HepG2 (cell line): ENCODE results near the gene LSM2. TPM values are rescaled to one million over a fixed set of nuclear protein-coding genes. Genes with fewer than 3 reads are reported as not detected.

Source experiments
- ATAC-seq: fragments of 200-7000 bp; cut with Tn5 transposase; 3 replicates; pipeline ENCODE4 v1.9.1; 2020; ENCODE audit warnings: mild to moderate bottlenecking, moderate library complexity
- BruUV-seq: library from RNA; stranded (reverse); fragments of 400-500 nt; replicated peaks from 2 replicates; lab custom pipeline; 2021; lab: Mats Ljungman, UMichigan
- CTCF ChIA-PET: fragments of 300-600 bp; formaldehyde crosslinking; extraction: SDS; loops from one replicate; lab custom pipeline; 2021; ENCODE audit warnings: low total read pairs, inconsistent platforms, low intra/inter-chr PET ratio; lab: Yijun Ruan, JAX
- POLR2A ChIA-PET: fragments of 350-600 bp; sonication (Branson Sonifier 250); formaldehyde crosslinking; loops from one replicate; lab custom pipeline; 2020; ENCODE audit warnings: antibody characterized with exemption, inconsistent platforms; lab: Yijun Ruan, JAX
- DNase-seq: peaks from one replicate; pipeline ENCODE4 v3.0.0-alpha.2; 2015; ENCODE audit warnings: low spot score
- FAIRE-seq: peaks from 3 replicates; lab custom pipeline; 2011; peaks lifted over from hg19 to GRCh38; lab: Jason Lieb, UNC
- H2AFZ ChIP-seq: one replicate; pipeline ENCODE4 v1.6.1; 2011; ENCODE audit warnings: low read length, inconsistent platforms
- H3K27ac ChIP-seq: fragments of 300-600 bp; 3 replicates; pipeline ENCODE4 v1.8.0; 2011; ENCODE audit warnings: mixed run types, mild to moderate bottlenecking, mixed read lengths, low read length, inconsistent platforms; ENCODE audit not compliant: insufficient read depth; ENCODE audit errors: extremely low read length
- H3K27me3 ChIP-seq, 2 experiments: fragments of 200-600 bp in 1 of 2; 2 replicates in 1 of 2; 3 replicates in 1 of 2; pipeline versions ENCODE4 v1.6.0 to v1.8.0; 2011; ENCODE audit warnings: low read length in 2 of 2, mild to moderate bottlenecking in 2 of 2, moderate library complexity in 2 of 2, inconsistent platforms in 1 of 2; ENCODE audit not compliant: insufficient read depth in 2 of 2, control insufficient read depth in 1 of 2
- H3K36me3 ChIP-seq, 2 experiments: fragments of 200-600 bp in 1 of 2; replicated peaks in 1 of 2; 2 replicates in 1 of 2; 3 replicates in 1 of 2; pipeline versions ENCODE4 v1.5.1 to v1.8.0; 2011; ENCODE audit warnings: low read length in 2 of 2, inconsistent platforms in 1 of 2; ENCODE audit not compliant: insufficient read depth in 2 of 2, control insufficient read depth in 1 of 2
- H3K4me1 ChIP-seq: 2 replicates; pipeline ENCODE4 v1.5.1; 2012; ENCODE audit warnings: low read length, inconsistent platforms; ENCODE audit not compliant: insufficient read depth
- H3K4me2 ChIP-seq: 2 replicates; pipeline ENCODE4 v1.6.0; 2011; ENCODE audit warnings: low read depth, low read length, inconsistent platforms
- H3K4me3 ChIP-seq, 3 experiments: fragments of 200-600 bp in 1 of 3; sonication (generic), shearing (Covaris generic) in 1 of 3; replicated peaks in 1 of 3; 2 replicates each; pipeline ENCODE4 v1.5.1; 2011 to 2016; ENCODE audit warnings: low read length in 3 of 3, inconsistent platforms in 2 of 3, low read depth in 2 of 3, mild to moderate bottlenecking in 2 of 3, control low read depth in 1 of 3, mixed read lengths in 1 of 3; ENCODE audit not compliant: insufficient read depth in 1 of 3
- H3K79me2 ChIP-seq: one replicate; pipeline ENCODE4 v1.6.1; 2011; ENCODE audit warnings: low read length, inconsistent platforms; ENCODE audit not compliant: insufficient read depth
- H3K9ac ChIP-seq: 2 replicates; pipeline ENCODE4 v1.6.0; 2011; ENCODE audit warnings: mild to moderate bottlenecking, low read depth, low read length, inconsistent platforms; ENCODE audit not compliant: insufficient read depth
- H3K9me3 ChIP-seq: 2 replicates; pipeline ENCODE4 v1.5.1; 2012; ENCODE audit warnings: mild to moderate bottlenecking, low read length
- H4K20me1 ChIP-seq: 2 replicates; pipeline ENCODE4 v1.6.0; 2011; ENCODE audit warnings: inconsistent platforms, mild to moderate bottlenecking, low read length, moderate library complexity; ENCODE audit not compliant: insufficient read depth
- ATF4 ChIP-seq, 2 experiments: fragments of 450-650 bp in 1 of 2; sonication (generic) in 1 of 2; formaldehyde crosslinking; IDR thresholded peaks; 2 replicates each; pipeline versions ENCODE4 v1.5.0 to v1.8.0; 2020 to 2022; ENCODE audit warnings: mild to moderate bottlenecking in 1 of 2, missing genetic modification reagents in 1 of 2
- POGK ChIP-seq: sonication (generic); formaldehyde crosslinking; conservative IDR thresholded peaks from 2 replicates; pipeline ENCODE4 v1.8.0; 2022; ENCODE audit warnings: mild to moderate bottlenecking, moderate library complexity, missing genetic modification reagents
- RBM39 ChIP-seq: fragments of 200-400 bp; formaldehyde crosslinking; IDR thresholded peaks from one replicate; pipeline ENCODE4 v1.6.1; 2018; ENCODE audit warnings: antibody characterized with exemption, mild to moderate bottlenecking, low read depth, low read length; ENCODE audit not compliant: poor library complexity, severe bottlenecking
- ZBED4 ChIP-seq: sonication (generic); formaldehyde crosslinking; IDR thresholded peaks from 2 replicates; pipeline ENCODE4 v1.4.0; 2020; ENCODE audit warnings: missing genetic modification reagents, borderline replicate concordance
- ZNF292 ChIP-seq: sonication (generic); formaldehyde crosslinking; IDR thresholded peaks from 2 replicates; pipeline ENCODE4 v1.8.1; 2022; ENCODE audit warnings: mild to moderate bottlenecking, low read depth, missing genetic modification reagents, borderline replicate concordance
- ZNF446 ChIP-seq: sonication (generic); formaldehyde crosslinking; IDR thresholded peaks from 2 replicates; pipeline ENCODE4 v1.5.0; 2020; ENCODE audit warnings: mild to moderate bottlenecking, missing genetic modification reagents
- ZNF562 ChIP-seq: sonication (generic); formaldehyde crosslinking; IDR thresholded peaks from 2 replicates; pipeline ENCODE4 v1.8.0; 2022; ENCODE audit warnings: missing genetic modification reagents, borderline replicate concordance
- ZNF563 ChIP-seq: sonication (generic); formaldehyde crosslinking; IDR thresholded peaks from 2 replicates; pipeline ENCODE4 v1.8.0; 2022; ENCODE audit warnings: mild to moderate bottlenecking, moderate library complexity, missing genetic modification reagents
- ZNF569 ChIP-seq: sonication (generic); formaldehyde crosslinking; IDR thresholded peaks from 2 replicates; pipeline ENCODE4 v1.5.0; 2020; ENCODE audit warnings: mild to moderate bottlenecking, missing genetic modification reagents, moderate library complexity, borderline replicate concordance
- WGBS: methylation state at CpG from one replicate; pipeline ENCODE4 v1.1.6; 2017; ENCODE audit warnings: low lambda C conversion rate; 5-methylcytosine and 5-hydroxymethylcytosine counted together
- in situ Hi-C: cut with HindIII; loops from 2 replicates; pipeline ENCODE4 v1.10.0; 2017; ENCODE audit warnings: low pct_unique_long_range_greater_than_20kb; ENCODE audit not compliant: extremely low pct_ligation_motif_present
- intact Hi-C: fragments of 100-400 bp; cut with micrococcal nuclease; formaldehyde crosslinking; loops from one replicate; pipeline ENCODE4 v1.10.0; 2022; ENCODE audit not compliant: unreplicated experiment
- polyA plus RNA-seq, 8 experiments: library from polyadenylated mRNA; depleted of rRNA in 3 of 8; stranded (reverse) in 7 of 8; unstranded in 1 of 8; fragments of >200 nt; fragmentation: Illumina TruSeq in 4 of 8; extraction: Trizol in 4 of 8; gene quantifications; 2 replicates each; pipeline versions ENCODE4 v1.2.1 to v1.2.3, GENCODE V29; 2011 to 2016; ENCODE audit warnings: low read depth in 4 of 8, missing spikeins in 1 of 8, mixed read lengths in 1 of 8; ENCODE audit not compliant: insufficient read depth in 1 of 8
- total RNA-seq, 5 experiments: library from RNA; depleted of rRNA; stranded (reverse); fragments of >200 nt; fragmentation: Illumina TruSeq; extraction: Trizol; gene quantifications; 2 replicates each; pipeline ENCODE4 v1.2.3, GENCODE V29; 2016; ENCODE audit warnings: low read depth in 1 of 5
- TF ChIP-seq, protein P1 (sequence below): sonication (generic); formaldehyde crosslinking; IDR thresholded peaks from 2 replicates; pipeline ENCODE4 v1.5.1; 2020; ENCODE audit warnings: mild to moderate bottlenecking, moderate library complexity, missing genetic modification reagents
- TF ChIP-seq, protein P2 (sequence below): IDR thresholded peaks from 2 replicates; pipeline ENCODE4 v1.6.1; 2018; ENCODE audit warnings: missing genetic modification reagents

LSM2 gene
- total and polyA plus RNA-seq, 2 of the 13 experiments (the other 11 are each of a cell fraction or from before 2014, with no cell fraction given), result 69.4 to 90.5 TPM

DNA sequence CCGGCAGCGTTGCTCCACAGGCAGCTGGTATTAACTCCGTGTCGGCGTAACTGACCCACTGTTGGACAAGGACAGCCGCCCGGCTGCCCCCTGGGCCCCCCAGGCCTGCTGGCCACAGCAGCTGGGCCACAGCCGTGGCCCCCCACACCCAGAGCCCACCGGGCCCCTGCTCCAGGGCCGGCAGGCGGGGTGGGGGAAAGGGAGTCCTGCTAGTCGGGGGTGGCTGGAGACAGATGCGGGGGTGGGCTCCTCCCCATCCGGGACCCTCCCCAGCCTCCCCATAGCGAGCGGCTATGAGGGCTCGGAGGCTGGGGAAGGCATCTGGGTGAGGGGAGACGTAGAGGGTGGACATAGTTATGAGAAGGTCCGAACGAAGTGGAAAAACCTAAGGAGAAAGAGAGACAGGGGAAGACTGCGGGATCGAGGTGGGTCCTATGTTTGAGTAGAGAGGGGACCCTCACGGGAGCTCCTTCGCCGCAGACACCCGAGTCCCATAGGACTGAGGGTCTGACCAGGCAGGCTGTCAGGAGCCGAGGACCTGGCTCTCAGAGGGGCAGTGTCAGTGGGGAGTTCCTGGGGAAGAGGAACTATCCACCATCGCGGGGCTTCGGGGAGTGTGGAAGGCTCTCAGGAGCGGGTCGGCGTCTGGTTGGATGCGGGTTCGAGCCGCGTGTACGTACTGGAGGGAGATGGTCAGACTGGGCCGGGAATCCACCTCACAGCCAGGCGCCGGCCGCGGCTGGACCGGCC is 11.7 kb downstream of the LSM2 start:
- H2AFZ ChIP-seq, result no peak overlapping the region
- ATAC-seq (peak; percentile 18), FAIRE-seq (no peak), DNase-seq (no peak)
- WGBS, result 1% methylated on average over 35 of the region's 44 CpGs
- peaks cover 22% of the 10 kb centered on the region for H3K79me2 ChIP-seq
- in situ Hi-C loops (no loop called here), intact Hi-C loops (loop anchor here (1.0 to 2.0 kb wide), 2 partner anchors 20 to 35 kb away; partner anchors contain the start of genes HSPA1A and HSPA1L)
- ChIA-PET CTCF (interaction anchor here (1.6 kb wide), 2 partner anchors 22 to 35 kb away, joined by 5 read pairs; no protein-coding TSS in a partner anchor), POLR2A (interaction anchor here (0.8 to 4.3 kb wide), 28 partner anchors 9 to 253 kb away, joined by 3 to 77 read pairs (median 7); partner anchors contain the start of genes ABHD16A, APOM, CLIC1 and DDAH2)
- peak overlapping the region; percentile 76 for H3K27ac ChIP-seq
- H3K4me1 ChIP-seq, result peaks cover 25% of the 10 kb centered on the region
- H3K36me3 ChIP-seq, result peaks cover 5 to 28% of the 10 kb centered on the region in 2 experiments
- BruUV-seq, result no TSS peak
- H3K4me2 ChIP-seq, result peak overlapping the region; percentile 95
- peak overlapping the region; percentile 92 for H3K9ac ChIP-seq
- no peaks in the 10 kb centered on the region for H3K9me3 ChIP-seq
- H4K20me1 ChIP-seq, result no peaks in the 10 kb centered on the region
- H3K4me3 ChIP-seq, result peak overlapping the region; percentile 89 to 98 (median 98)
- no peaks in the 10 kb centered on the region; a peak in 1 of 5 replicates for H3K27me3 ChIP-seq
- TF ChIP-seq, protein P1, sequence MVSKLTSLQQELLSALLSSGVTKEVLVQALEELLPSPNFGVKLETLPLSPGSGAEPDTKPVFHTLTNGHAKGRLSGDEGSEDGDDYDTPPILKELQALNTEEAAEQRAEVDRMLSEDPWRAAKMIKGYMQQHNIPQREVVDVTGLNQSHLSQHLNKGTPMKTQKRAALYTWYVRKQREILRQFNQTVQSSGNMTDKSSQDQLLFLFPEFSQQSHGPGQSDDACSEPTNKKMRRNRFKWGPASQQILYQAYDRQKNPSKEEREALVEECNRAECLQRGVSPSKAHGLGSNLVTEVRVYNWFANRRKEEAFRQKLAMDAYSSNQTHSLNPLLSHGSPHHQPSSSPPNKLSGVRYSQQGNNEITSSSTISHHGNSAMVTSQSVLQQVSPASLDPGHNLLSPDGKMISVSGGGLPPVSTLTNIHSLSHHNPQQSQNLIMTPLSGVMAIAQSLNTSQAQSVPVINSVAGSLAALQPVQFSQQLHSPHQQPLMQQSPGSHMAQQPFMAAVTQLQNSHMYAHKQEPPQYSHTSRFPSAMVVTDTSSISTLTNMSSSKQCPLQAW (CRISPR knock-in tag), result peak; percentile 42; the same call in 1 of the 2 replicates
- TF ChIP-seq ZNF563 (CRISPR knock-in tag) (0 out of 2 replicates have a peak, but pooled peaks have one; percentile 31), ZBED4 (no peak), ZNF562 (CRISPR knock-in tag) (no peak), ZNF446 (CRISPR knock-in tag) (0 out of 2 replicates have a peak, but pooled peaks have one; percentile 44), ATF4 (CRISPR knock-in tag; IDR thresholded peaks at IDR 0.05) (no peak), POGK (CRISPR knock-in tag) (peak; percentile 38; the same call in 1 of the 2 replicates), RBM39 (peak; percentile 61), ZNF292 (no peak), ZNF569 (CRISPR knock-in tag) (no peak)
- TF ChIP-seq, protein P2, sequence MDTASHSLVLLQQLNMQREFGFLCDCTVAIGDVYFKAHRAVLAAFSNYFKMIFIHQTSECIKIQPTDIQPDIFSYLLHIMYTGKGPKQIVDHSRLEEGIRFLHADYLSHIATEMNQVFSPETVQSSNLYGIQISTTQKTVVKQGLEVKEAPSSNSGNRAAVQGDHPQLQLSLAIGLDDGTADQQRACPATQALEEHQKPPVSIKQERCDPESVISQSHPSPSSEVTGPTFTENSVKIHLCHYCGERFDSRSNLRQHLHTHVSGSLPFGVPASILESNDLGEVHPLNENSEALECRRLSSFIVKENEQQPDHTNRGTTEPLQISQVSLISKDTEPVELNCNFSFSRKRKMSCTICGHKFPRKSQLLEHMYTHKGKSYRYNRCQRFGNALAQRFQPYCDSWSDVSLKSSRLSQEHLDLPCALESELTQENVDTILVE (CRISPR knock-in tag), result 0 out of 2 replicates have a peak, but pooled peaks have one; percentile 16
